Stimulated activated CD4-positive, alpha-beta T cell treated with anti-CD3 and anti-CD28 coated beads, Interleukin-2, amount 100 ng/mL, for 48 hours (primary cell): ENCODE data around the gene NDOR1.
A peak's percentile ranks its signal among the peaks of the same experiment; 100 is the strongest.

Source experiments
- DNase-seq, 2 donors: peaks; one replicate each; pipeline ENCODE4 v3.0.0-alpha.2; 2020

The NDOR1 gene

GRCh38 chr9:137221506-137222111 is 16.1 kb downstream of the NDOR1 start:
- no peak for DNase-seq

- DNase-seq: no peak
These were observed 16.9 kb downstream of the NDOR1 start, which contains the start of gene RNF208 for GRCh38 chr9:137222190-137223077. TSS of gene RNF208 (minus strand) at chr9:137222240. CDS start at chr9:137221212, 1,028 bp downstream.

GRCh38 chr9:137223078-137223970 is 17.8 kb downstream of the NDOR1 start:
- peak; percentile 98 for DNase-seq

GRCh38 chr9:137224830-137225694 is 19.6 kb downstream of the NDOR1 start, which contains the start of gene CYSRT1:
TSS of gene CYSRT1 (plus strand) at chr9:137225174. CDS start at chr9:137225622, 448 bp downstream.
- DNase-seq: no peak

GRCh38 chr9:137225699-137226331 is 20.3 kb downstream of the NDOR1 start:
- no peak for DNase-seq

- DNase-seq: no peak
These were observed 21.0 kb downstream of the NDOR1 start for GRCh38 chr9:137226338-137227053.

- DNase-seq: peak; percentile 75 to 84
These were observed 21.8 kb downstream of the NDOR1 start, which contains the start of gene RNF224 for GRCh38 chr9:137227054-137227852. TSS of gene RNF224 (plus strand) at chr9:137227502. CDS start at chr9:137228336, 834 bp downstream.

GRCh38 chr9:137227853-137228505 is 22.5 kb downstream of the NDOR1 start:
- no peak for DNase-seq

- no peak for DNase-seq
These were observed 23.0 kb downstream of the NDOR1 start for GRCh38 chr9:137228506-137228967.

GRCh38 chr9:137228968-137229896 is 23.7 kb downstream of the NDOR1 start:
- DNase-seq: no peak

GRCh38 chr9:137229903-137230704 is 24.6 kb downstream of the NDOR1 start:
- no peak for DNase-seq

- DNase-seq: no peak
These were observed 25.3 kb downstream of the NDOR1 start, which contains the start of gene SLC34A3 for GRCh38 chr9:137230705-137231371. TSS of gene SLC34A3 (plus strand) at chr9:137230901. CDS start at chr9:137231703, 802 bp downstream.

- no peak for DNase-seq
These were observed 26.0 kb downstream of the NDOR1 start for GRCh38 chr9:137231372-137232039.

GRCh38 chr9:137232101-137232500 is 26.6 kb downstream of the NDOR1 start:
- no peak for DNase-seq

- DNase-seq: no peak
These were observed 27.0 kb downstream of the NDOR1 start for GRCh38 chr9:137232510-137232909.
